AG09319 (cell line): ENCODE results near the gene CFAP43.

Experiments
- DNase-seq: peaks from one replicate; pipeline ENCODE4 v3.0.0-alpha.2; 2010; ENCODE audit warnings: low read depth; ENCODE audit errors: extremely low read depth
- CTCF ChIP-seq: IDR thresholded peaks from 2 replicates; pipeline ENCODE4 v1.5.1; 2011; ENCODE audit warnings: low read depth, mild to moderate bottlenecking, inconsistent platforms, low read length, moderate library complexity

CFAP43 gene

GRCh38 chr10:104223304-104223703, 8.9 kb downstream of the CFAP43 start:
- TF ChIP-seq CTCF: no peak
- no peak for DNase-seq

GRCh38 chr10:104220522-104220921, 11.6 kb downstream of the CFAP43 start:
- DNase-seq: no peak
- no peak for TF ChIP-seq CTCF

DNA sequence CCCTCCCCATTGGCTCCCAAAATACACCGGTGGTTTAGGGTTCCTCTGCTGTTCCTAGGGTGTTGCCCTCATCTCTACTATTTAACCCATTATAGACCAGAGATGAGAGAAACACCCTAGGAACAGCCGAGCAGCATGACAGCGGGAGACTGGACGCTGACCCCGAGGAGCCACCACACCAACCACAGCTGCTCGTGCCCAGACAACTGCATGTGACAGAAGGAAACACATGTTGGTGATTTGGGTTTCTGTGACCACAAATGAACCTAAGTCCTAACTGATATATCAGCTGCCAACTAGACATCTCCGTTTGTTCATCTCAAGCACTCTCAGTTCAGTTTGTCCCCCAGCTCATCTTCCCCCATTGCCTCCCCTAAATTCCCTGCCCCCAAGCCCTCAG, 13.4 kb downstream of the CFAP43 start:
- TF ChIP-seq CTCF: no peak
- DNase-seq: no peak

DNA sequence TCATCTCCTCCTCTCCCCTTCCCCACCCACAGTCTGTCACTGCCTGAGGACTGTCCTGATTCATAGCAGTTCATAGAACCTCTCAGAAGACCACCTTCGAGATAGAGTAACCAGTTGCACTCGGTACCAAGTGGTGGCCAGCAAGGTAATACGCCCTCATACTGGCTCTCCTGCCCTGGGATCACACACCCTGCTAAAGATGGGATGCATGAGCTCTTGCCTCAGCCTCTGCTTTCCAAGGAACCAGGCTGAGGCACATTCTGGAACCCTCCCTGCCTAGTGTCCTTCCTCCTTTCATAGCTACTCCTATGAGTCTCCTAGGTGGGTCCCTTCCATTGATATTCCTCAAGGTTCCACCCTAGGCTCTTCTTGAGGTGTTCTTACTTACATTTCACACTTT, 15.5 kb downstream of the CFAP43 start:
- no peak for TF ChIP-seq CTCF
- DNase-seq: no peak

DNA sequence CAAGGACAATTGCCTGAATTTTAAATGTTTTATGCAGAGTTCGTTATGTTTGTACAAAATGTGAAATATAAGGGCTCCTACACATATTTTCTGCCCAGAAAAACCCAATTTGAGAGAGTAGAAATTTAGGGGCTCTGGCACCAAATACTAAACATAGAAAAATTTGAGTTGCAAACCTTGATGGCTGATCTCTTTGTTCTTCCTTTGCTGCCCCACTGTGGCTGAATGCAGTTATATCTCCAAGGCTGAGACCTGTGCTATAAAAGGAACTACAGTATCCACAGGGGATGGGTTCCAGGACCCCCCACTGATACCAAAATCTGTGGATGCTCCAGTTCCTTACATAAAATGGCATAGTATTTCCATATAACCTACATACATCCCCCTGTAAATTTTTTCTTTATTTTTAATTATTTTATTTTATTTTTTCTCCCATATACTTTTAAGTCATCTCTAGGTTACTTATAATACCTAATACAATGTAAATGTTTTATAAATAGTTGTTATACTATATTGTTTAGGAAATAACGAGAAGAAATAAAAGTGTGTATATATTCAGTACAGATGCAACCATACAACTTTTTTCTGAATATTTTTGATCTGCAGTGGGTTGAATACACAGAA, 22.5 kb downstream of the CFAP43 start:
- peak; percentile 66 for TF ChIP-seq CTCF
- no peak for DNase-seq

GRCh38 chr10:104208730-104209129, 23.4 kb downstream of the CFAP43 start:
- DNase-seq: no peak
- TF ChIP-seq CTCF: no peak

- no peak for TF ChIP-seq CTCF
- no peak for DNase-seq
Observed at GRCh38 chr10:104202231-104202630, 29.9 kb downstream of the CFAP43 start.
